MCF 10A (cell line): ENCODE results near the gene IL17REL. TPM values are rescaled to one million over a fixed set of nuclear protein-coding genes. Genes with fewer than 3 reads are reported as not detected.

ENCODE experiments used
- BruUV-seq: library from RNA; stranded (reverse); fragments of 400-500 nt; replicated peaks from 2 replicates; lab custom pipeline; 2021; lab: Mats Ljungman, UMichigan
- CTCF ChIA-PET: fragments of 300-600 bp; sonication (Branson Sonifier 250); formaldehyde crosslinking; extraction: SDS; loops from one replicate; lab custom pipeline; 2021; ENCODE audit warnings: antibody characterized with exemption, inconsistent platforms; lab: Yijun Ruan, JAX
- POLR2A ChIA-PET: fragments of 300-600, 350-650 bp; sonication (Branson Sonifier 250); formaldehyde crosslinking; extraction: SDS; loops from one replicate; lab custom pipeline; 2020; ENCODE audit warnings: antibody characterized with exemption, inconsistent platforms; lab: Yijun Ruan, JAX
- DNase-seq: peaks from one replicate; pipeline ENCODE4 v3.0.0-alpha.2; 2018; ENCODE audit not compliant: unreplicated experiment
- H3K27ac Mint-ChIP-seq: one replicate; pipeline ENCODE4 v1.8.0; 2022; ENCODE audit warnings: mild to moderate bottlenecking, low read depth, mixed read lengths; ENCODE audit not compliant: unreplicated experiment
- H3K27me3 Mint-ChIP-seq: one replicate; pipeline ENCODE4 v1.8.0; 2022; ENCODE audit warnings: mixed read lengths; ENCODE audit not compliant: insufficient read depth, unreplicated experiment
- H3K36me3 Mint-ChIP-seq: one replicate; pipeline ENCODE4 v1.8.0; 2022; ENCODE audit warnings: mild to moderate bottlenecking, moderate library complexity, mixed read lengths; ENCODE audit not compliant: insufficient read depth, unreplicated experiment
- H3K4me1 Mint-ChIP-seq: one replicate; pipeline ENCODE4 v1.8.0; 2022; ENCODE audit warnings: mixed read lengths; ENCODE audit not compliant: insufficient read depth, unreplicated experiment
- H3K4me3 Mint-ChIP-seq: one replicate; pipeline ENCODE4 v1.8.0; 2022; ENCODE audit warnings: mild to moderate bottlenecking, moderate library complexity, mixed read lengths; ENCODE audit not compliant: unreplicated experiment
- H3K9me3 Mint-ChIP-seq: one replicate; pipeline ENCODE4 v1.8.0; 2022; ENCODE audit warnings: mixed read lengths; ENCODE audit not compliant: unreplicated experiment
- intact Hi-C: fragments of 100-400 bp; cut with micrococcal nuclease; formaldehyde crosslinking; loops from 2 replicates; pipeline ENCODE4 v1.14.1; 2022
- total RNA-seq: library from RNA; stranded (reverse); gene quantifications from 2 replicates; pipeline ENCODE4 v1.2.3, GENCODE V29; 2022
- TF ChIP-seq, protein P1 (sequence below): fragments of 200-600 bp; IDR thresholded peaks from one replicate; pipeline ENCODE4 v1.8.0; 2022; ENCODE audit warnings: antibody characterized with exemption, mild to moderate bottlenecking; ENCODE audit not compliant: unreplicated experiment

IL17REL gene
- total RNA-seq, 1 experiment from 2014 or later, result not detected

DNA sequence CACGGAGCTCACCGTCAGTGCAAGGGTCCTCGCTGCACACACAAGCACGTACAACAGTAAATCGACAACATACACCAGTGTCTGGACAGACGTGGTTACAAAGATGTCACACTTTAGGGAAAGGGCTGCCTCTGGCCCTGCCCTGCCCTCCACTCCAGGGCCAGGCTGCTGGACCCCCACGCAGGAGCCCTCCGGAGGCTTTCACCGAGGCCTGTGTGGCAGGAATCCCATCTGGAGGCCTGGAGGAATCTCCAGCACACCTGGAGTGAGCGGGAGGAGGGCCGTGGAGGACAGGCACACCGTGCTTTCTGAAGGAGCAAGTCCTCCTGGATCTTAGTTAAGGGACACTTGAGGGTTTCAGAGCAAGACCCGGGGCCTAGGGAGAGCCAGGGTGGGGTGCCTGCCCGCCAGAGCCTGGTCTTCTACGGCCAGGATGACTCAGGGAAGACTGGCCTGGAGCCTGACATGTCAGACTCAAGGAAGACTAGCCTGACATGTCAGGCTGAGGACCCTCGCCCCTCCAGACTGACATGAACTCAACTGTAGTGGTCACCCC is 54.1 kb downstream of the IL17REL start:
- Mint-ChIP-seq H3K27ac (no peak overlapping the region), H3K4me3 (peak overlapping the region; percentile 90), H3K36me3 (peaks cover 26% of the 10 kb centered on the region), H3K27me3 (no peaks in the 10 kb centered on the region), H3K9me3 (no peaks in the 10 kb centered on the region), H3K4me1 (peaks cover 19% of the 10 kb centered on the region)
- ChIA-PET CTCF (no interaction called here), POLR2A (interaction anchor here (2.3 to 6.1 kb wide), 3 partner anchors 7 to 26 kb away, joined by 13 to 73 read pairs (median 65); no protein-coding TSS in a partner anchor)
- intact Hi-C loops, result no loop called here
- no peak for DNase-seq
- no TSS peak for BruUV-seq
- TF ChIP-seq, protein P1, sequence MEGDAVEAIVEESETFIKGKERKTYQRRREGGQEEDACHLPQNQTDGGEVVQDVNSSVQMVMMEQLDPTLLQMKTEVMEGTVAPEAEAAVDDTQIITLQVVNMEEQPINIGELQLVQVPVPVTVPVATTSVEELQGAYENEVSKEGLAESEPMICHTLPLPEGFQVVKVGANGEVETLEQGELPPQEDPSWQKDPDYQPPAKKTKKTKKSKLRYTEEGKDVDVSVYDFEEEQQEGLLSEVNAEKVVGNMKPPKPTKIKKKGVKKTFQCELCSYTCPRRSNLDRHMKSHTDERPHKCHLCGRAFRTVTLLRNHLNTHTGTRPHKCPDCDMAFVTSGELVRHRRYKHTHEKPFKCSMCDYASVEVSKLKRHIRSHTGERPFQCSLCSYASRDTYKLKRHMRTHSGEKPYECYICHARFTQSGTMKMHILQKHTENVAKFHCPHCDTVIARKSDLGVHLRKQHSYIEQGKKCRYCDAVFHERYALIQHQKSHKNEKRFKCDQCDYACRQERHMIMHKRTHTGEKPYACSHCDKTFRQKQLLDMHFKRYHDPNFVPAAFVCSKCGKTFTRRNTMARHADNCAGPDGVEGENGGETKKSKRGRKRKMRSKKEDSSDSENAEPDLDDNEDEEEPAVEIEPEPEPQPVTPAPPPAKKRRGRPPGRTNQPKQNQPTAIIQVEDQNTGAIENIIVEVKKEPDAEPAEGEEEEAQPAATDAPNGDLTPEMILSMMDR, result no peak

DNA sequence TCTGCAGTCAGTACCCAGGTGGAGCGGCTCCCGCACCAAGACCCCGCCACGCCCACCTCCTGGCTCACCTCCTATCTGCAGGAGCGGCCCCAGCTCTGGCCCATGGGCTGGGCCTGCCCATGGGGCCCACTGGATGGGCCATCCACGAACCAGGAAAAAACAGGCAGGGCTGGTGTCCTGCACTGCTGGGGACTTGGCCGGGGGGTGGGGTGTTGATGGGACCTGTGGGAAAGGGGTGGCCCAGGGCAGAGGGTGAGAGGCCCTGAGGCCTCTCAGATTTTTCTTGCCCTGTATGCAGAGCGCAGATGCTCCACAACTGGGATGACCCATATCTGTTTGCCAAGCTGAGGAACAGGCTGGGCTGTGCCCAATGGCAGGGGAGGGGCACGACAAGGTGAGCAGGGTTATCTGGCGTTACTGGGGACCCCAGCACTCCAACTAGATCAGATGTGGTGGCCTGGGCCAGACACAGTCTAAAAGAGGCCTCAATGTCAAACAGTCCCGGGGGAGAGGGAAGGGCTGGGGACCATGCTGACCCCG is 54.7 kb downstream of the IL17REL start:
- CTCF ChIA-PET, result no interaction called here
- TF ChIP-seq, protein P1, result no peak
- peaks cover 19% of the 10 kb centered on the region for H3K4me1 Mint-ChIP-seq
- no peaks in the 10 kb centered on the region for H3K9me3 Mint-ChIP-seq
- no TSS peak for BruUV-seq
- H3K36me3 Mint-ChIP-seq, result peaks cover 20% of the 10 kb centered on the region
- no peak overlapping the region for H3K27ac Mint-ChIP-seq
- POLR2A ChIA-PET, result interaction anchor here (1.2 kb wide), 1 partner anchor 73 kb away, joined by 3 read pairs; no protein-coding TSS in a partner anchor
- H3K4me3 Mint-ChIP-seq, result no peak overlapping the region
- no peak for DNase-seq
- no peaks in the 10 kb centered on the region for H3K27me3 Mint-ChIP-seq
- intact Hi-C loops, result no loop called here

DNA sequence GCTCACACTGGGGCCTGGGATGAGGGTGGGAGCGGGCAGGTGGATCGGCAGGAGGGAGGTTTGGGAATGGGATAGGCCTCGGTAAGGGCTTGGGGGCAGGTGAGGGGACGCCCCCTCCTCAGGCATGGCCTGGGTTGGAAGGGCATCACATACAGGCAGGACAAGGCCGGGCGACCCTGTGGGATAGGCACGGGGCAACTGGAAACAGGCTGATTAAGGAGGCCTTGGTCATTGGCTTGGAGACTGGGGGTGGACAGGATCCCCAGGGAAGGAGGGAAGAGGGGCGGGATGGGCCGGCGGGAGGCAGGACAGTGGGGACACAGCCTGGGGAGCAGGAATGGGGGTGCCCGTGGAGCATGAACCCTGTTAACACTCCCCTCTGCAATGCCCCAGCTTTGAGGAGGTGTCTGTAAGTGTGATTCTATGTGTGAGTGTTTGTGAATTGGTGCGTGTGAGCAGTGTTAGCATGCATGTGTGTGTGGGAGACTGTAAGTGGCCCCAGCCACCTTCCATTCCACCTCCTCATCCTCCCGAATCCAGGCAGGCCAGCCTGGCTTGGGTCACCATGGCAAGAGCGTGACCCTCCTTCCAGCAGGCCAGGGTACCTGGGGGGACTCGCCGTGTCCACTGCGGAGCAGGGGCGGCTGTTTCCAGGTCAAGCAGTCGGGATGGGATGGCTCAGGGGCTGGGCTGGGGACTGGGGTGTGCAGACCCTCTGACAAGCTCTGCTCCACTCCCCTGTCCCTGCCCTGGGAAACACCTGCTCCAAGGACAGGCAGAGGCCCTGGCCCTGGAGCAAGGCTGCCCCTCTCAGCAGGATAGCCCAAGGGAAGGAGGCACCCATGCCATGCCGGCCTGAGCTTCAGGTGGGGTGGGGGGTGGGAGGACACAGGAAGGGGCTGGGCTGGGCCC is 55.4 kb downstream of the IL17REL start:
- ChIA-PET CTCF (interaction anchor here (0.7 kb wide), 1 partner anchor 23 kb away, joined by 3 read pairs; no protein-coding TSS in a partner anchor), POLR2A (interaction anchor here (0.9 to 1.2 kb wide), 4 partner anchors 14 to 73 kb away, joined by 3 to 4 read pairs (median 3); no protein-coding TSS in a partner anchor)
- intact Hi-C loops, result no loop called here
- Mint-ChIP-seq H3K9me3 (no peaks in the 10 kb centered on the region), H3K27ac (peak overlapping the region; percentile 27), H3K27me3 (no peaks in the 10 kb centered on the region), H3K36me3 (peaks cover 13% of the 10 kb centered on the region), H3K4me1 (peaks cover 24% of the 10 kb centered on the region), H3K4me3 (no peak overlapping the region)
- no TSS peak for BruUV-seq
- TF ChIP-seq, protein P1, result no peak
- DNase-seq, result no peak

DNA sequence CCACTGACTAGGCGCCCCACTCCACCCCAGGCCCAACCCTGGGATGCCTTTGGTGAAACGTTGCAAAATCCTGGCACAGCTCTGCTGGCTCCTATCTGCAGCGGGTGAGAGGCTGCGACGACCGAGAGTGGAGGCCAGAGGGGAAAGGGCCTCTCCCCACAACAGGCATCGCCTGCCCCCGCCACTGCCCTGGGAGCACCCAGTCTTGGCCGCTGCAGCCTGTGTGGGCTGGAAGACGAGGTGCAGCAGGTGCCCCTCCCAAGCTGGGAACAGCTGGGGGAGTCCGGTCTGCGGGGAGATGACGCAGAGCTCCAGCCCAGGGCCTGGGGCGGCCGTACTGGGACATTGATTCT is 56.2 kb downstream of the IL17REL start:
- intact Hi-C loops, result no loop called here
- ChIA-PET CTCF (interaction anchor here (0.7 kb wide), 2 partner anchors 24 to 368 kb away, joined by 3 read pairs; no protein-coding TSS in a partner anchor), POLR2A (interaction anchor here (0.9 to 1.3 kb wide), 5 partner anchors 11 to 71 kb away, joined by 3 to 4 read pairs (median 4); no protein-coding TSS in a partner anchor)
- DNase-seq, result peak; percentile 73
- TF ChIP-seq, protein P1, result no peak
- no TSS peak for BruUV-seq
- H3K9me3 Mint-ChIP-seq, result no peaks in the 10 kb centered on the region
- H3K36me3 Mint-ChIP-seq, result peaks cover 5% of the 10 kb centered on the region
- H3K4me3 Mint-ChIP-seq, result peak overlapping the region; percentile 19
- H3K4me1 Mint-ChIP-seq, result peaks cover 28% of the 10 kb centered on the region
- H3K27ac Mint-ChIP-seq, result peak overlapping the region; percentile 27
- H3K27me3 Mint-ChIP-seq, result no peaks in the 10 kb centered on the region
